ENCODE measurements around the gene TSPAN14.

Gene TSPAN14

GRCh38 chr10:80553436-80553835 is 99.3 kb downstream of the TSPAN14 start:
- no peak for DNase-seq

GRCh38 chr10:80554050-80554449 is 99.9 kb downstream of the TSPAN14 start:
- DNase-seq: no peak

DNA sequence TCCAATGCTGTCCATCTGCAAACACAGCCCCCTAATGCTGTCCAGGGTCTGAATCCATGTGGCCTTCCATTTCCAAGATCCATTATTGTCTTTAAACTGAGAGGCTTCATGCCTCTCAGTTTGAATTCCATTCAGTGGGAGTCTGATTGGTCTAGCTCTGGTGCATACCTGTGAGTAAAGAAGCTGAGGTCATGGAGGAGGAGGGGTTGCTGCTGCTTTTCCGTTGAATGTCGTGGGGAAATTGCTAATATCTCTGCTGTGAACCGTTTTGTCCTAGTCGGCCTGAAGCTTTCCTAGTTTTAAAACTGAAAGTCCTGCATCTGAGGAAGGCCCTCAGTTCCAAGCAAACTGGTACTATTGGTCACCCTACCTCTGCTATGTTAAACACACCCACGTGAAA is 101.3 kb downstream of the TSPAN14 start:
- DNase-seq: no peak

GRCh38 chr10:80561950-80562349 is 107.8 kb downstream of the TSPAN14 start:
- DNase-seq: no peak

DNA sequence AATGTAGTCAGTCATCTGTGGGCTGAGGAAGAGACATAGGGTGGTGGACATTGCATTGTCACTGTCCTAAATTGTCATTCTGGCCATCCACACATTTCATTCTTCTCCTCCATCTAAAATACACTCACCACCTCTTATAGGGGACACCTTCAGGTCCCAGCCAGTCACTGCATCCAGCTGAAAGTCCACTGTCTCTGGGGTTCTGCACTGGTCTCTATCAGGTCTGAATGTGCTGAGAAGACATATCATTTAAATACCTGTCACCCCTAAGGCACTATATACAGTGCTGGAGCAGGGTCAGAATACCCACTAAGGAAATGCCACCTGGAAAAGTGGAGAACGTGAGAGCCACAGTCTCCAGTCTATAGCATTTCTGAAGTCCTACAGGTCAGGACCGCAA is 113.2 kb downstream of the TSPAN14 start:
- DNase-seq: no peak

DNA sequence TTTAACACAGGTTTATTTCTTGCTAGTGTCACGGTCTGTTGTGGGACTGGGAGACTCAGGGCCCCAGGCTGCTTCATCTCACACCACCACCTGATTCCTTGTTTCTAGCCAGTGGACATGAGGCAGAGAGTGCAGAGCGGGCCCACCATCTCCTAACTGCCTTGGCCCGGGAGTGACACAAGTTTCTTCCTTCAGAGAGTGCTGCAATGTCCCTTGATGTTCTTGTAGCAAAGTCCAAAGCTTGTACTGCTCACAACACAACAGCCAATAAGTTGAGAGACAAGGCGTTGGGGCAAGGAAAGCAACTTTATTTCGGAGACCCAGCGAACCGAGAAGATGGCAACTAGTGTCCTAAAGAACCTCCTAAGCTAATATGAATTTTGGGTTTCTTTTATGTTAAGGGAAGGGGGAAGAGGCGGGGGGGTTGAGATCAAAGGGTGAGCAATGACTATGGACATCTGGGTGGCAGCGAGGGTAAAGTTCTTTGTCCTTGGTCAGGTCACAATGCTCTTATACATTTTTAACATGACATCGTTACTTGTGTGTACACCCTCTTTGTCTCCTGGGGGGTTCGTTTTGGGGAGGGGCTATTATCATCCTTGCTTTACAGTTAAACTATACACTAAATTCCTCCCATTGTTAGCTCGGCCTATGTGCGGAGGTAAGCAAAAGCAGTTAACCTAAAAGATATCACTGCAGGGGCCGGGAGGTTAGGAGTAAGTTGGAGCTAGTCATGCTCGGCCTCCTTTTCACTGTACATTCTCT is 115.2 kb downstream of the TSPAN14 start:
- DNase-seq: no peak

- DNase-seq: no peak
Measured at GRCh38 chr10:80571352-80571751, 117.2 kb downstream of the TSPAN14 start.

- no peak for DNase-seq
Measured at GRCh38 chr10:80579181-80579763, 125.2 kb downstream of the TSPAN14 start.

DNA sequence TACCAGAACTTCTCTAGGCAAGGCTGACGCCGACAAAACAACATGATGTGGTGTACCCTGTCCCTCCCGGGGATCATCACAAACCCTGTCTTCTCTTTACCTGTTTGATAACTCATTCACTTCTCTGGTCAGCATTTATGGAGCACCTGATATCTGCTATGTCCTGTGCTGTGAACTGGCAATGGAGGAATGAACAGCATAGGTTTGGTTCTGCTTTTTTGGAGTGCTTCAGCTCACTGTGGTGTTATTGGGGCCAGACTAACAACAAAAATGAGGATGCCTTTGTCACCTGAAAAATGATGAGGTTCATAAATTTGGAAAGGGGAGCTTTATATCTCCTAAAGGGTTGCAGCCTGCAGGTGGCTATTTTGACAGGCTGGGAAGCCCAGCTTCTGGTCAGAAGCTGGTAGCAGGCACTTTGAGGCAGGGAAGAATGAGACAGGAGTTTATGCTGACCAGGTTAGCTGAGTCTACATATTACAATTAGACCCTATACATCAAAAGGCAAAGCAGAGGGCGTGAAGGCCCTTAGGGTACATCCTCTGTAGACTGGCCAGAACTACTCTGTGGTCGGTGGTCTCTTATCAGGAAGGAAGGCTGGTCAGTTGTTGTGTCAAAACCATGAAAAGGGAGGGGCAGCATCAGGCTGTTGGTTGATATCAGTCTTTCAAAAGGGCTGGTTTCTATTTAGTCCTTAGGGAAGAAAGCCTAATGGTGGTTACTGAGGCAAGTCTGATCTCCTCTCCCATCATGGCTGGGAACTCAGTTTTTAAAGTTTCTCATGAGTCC is 125.9 kb downstream of the TSPAN14 start:
- no peak for DNase-seq

GRCh38 chr10:80580638-80581468 is 126.7 kb downstream of the TSPAN14 start:
- peak; percentile 6 for DNase-seq

DNA sequence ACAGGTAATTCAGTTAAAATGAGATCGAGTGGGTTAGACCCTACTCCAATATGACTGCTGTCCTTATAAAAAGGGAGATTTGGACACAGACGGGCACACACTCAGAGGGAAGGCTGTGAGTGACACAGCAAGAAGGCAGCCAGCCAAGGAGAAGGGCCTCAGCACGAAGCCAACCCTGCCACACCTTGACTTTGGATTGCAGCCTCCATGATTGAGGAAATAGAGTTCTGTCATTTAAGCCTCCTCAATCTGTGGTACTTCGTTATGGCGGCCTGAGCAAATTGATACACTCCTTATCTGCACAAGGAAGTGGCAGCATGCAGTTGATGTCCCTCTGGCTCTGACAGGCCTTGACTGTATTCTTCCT is 127.3 kb downstream of the TSPAN14 start:
- DNase-seq: no peak

GRCh38 chr10:80582286-80582960 is 128.3 kb downstream of the TSPAN14 start:
- DNase-seq: no peak

Data from fibroblast of upper back skin (primary cell).